HepG2 (cell line): ENCODE measurements around the gene ACAP3. TPM values are rescaled to one million over a fixed set of nuclear protein-coding genes. Genes with fewer than 3 reads are reported as not detected.
A peak's percentile ranks its signal among the peaks of the same experiment; 100 is the strongest.

Experiments used
- CEBPB ChIP-seq: IDR thresholded peaks from 2 replicates; pipeline ENCODE4 v1.6.1; 2011; ENCODE audit warnings: low read depth, low read length, improper control_type of control experiment, borderline replicate concordance
- E2F5 ChIP-seq: sonication (generic); formaldehyde crosslinking; conservative IDR thresholded peaks from 2 replicates; pipeline ENCODE4 v1.4.0; 2020; ENCODE audit warnings: missing genetic modification reagents
- GLMP ChIP-seq: sonication (generic); formaldehyde crosslinking; IDR thresholded peaks from 2 replicates; pipeline ENCODE4 v1.9.0; 2021; ENCODE audit warnings: missing genetic modification reagents, mild to moderate bottlenecking, borderline replicate concordance
- GPN1 ChIP-seq: sonication (generic); formaldehyde crosslinking; IDR thresholded peaks from 2 replicates; pipeline ENCODE4 v1.5.1; 2020; ENCODE audit warnings: missing genetic modification reagents, borderline replicate concordance
- IRF1 ChIP-seq: sonication (generic); formaldehyde crosslinking; IDR thresholded peaks from 2 replicates; pipeline ENCODE4 v1.4.0; 2020; ENCODE audit warnings: low read depth, mild to moderate bottlenecking, missing genetic modification reagents
- KDM1A ChIP-seq: IDR thresholded peaks from 2 replicates; pipeline ENCODE4 v1.6.1; 2016; ENCODE audit warnings: missing compliant biosample characterization
- KMT2B ChIP-seq: IDR thresholded peaks from 2 replicates; pipeline ENCODE4 v1.6.1; 2016; ENCODE audit warnings: missing genetic modification reagents, missing compliant biosample characterization
- MIXL1 ChIP-seq: IDR thresholded peaks from 2 replicates; pipeline ENCODE4 v1.6.1; 2016
- MYNN ChIP-seq: sonication (generic); formaldehyde crosslinking; IDR thresholded peaks from 2 replicates; pipeline ENCODE4 v1.4.0; 2020; ENCODE audit warnings: mild to moderate bottlenecking, low read depth, missing genetic modification reagents
- NR2F2 ChIP-seq: IDR thresholded peaks from 2 replicates; pipeline ENCODE4 v1.6.1; 2012; ENCODE audit warnings: low read depth, inconsistent platforms, borderline replicate concordance
- NR3C1 ChIP-seq: sonication (generic); formaldehyde crosslinking; IDR thresholded peaks from 2 replicates; pipeline ENCODE4 v1.4.0; 2020; ENCODE audit warnings: missing genetic modification reagents
- PHF21A ChIP-seq: sonication (generic); formaldehyde crosslinking; IDR thresholded peaks from 2 replicates; pipeline ENCODE4 v1.5.0; 2020; ENCODE audit warnings: mild to moderate bottlenecking, missing genetic modification reagents
- SMYD3 ChIP-seq: sonication (generic); formaldehyde crosslinking; IDR thresholded peaks from 2 replicates; pipeline ENCODE4 v1.8.1; 2023; ENCODE audit warnings: mild to moderate bottlenecking, missing genetic modification reagents
- SOX6 ChIP-seq, 2 experiments: fragments of 450-650 bp in 1 of 2; sonication (generic) in 1 of 2; formaldehyde crosslinking in 1 of 2; IDR thresholded peaks; 2 replicates each; pipeline versions ENCODE4 v1.4.0 to v1.6.1; 2017 to 2020; ENCODE audit warnings: antibody characterized with exemption in 1 of 2, mild to moderate bottlenecking in 1 of 2, missing genetic modification reagents in 1 of 2
- U2AF2 ChIP-seq: fragments of 200-400 bp; formaldehyde crosslinking; IDR thresholded peaks from 2 replicates; pipeline ENCODE4 v1.6.1; 2017; ENCODE audit warnings: low read depth, mild to moderate bottlenecking, low read length
- ZMAT5 ChIP-seq: sonication (generic); formaldehyde crosslinking; IDR thresholded peaks from 2 replicates; pipeline ENCODE4 v1.5.0; 2020; ENCODE audit warnings: mild to moderate bottlenecking, low read depth, missing genetic modification reagents, borderline replicate concordance
- ZNF101 ChIP-seq: sonication (generic); formaldehyde crosslinking; IDR thresholded peaks from 2 replicates; pipeline ENCODE4 v1.4.0; 2020; ENCODE audit warnings: mild to moderate bottlenecking, low read depth, missing genetic modification reagents, borderline replicate concordance
- ZNF12 ChIP-seq: sonication (generic); formaldehyde crosslinking; IDR thresholded peaks from 2 replicates; pipeline ENCODE4 v1.5.0; 2020; ENCODE audit warnings: missing genetic modification reagents
- ZNF160 ChIP-seq: sonication (generic); formaldehyde crosslinking; IDR thresholded peaks from 2 replicates; pipeline ENCODE4 v1.8.0; 2022; ENCODE audit warnings: mild to moderate bottlenecking, inconsistent platforms, missing genetic modification reagents
- ZNF180 ChIP-seq: sonication (generic); formaldehyde crosslinking; IDR thresholded peaks from 2 replicates; pipeline ENCODE4 v1.4.0; 2020; ENCODE audit warnings: low read depth, missing genetic modification reagents, borderline replicate concordance
- ZNF253 ChIP-seq: sonication (generic); formaldehyde crosslinking; IDR thresholded peaks from 2 replicates; pipeline ENCODE4 v1.8.0; 2022; ENCODE audit warnings: mild to moderate bottlenecking, missing genetic modification reagents, borderline replicate concordance
- ZNF576 ChIP-seq: sonication (generic); formaldehyde crosslinking; IDR thresholded peaks from 2 replicates; pipeline ENCODE4 v1.4.0; 2020; ENCODE audit warnings: mild to moderate bottlenecking, missing genetic modification reagents
- ZNF619 ChIP-seq: sonication (generic); formaldehyde crosslinking; IDR thresholded peaks from 2 replicates; pipeline ENCODE4 v1.4.0; 2020; ENCODE audit warnings: mild to moderate bottlenecking, missing genetic modification reagents
- ZNF670 ChIP-seq: sonication (generic); formaldehyde crosslinking; IDR thresholded peaks from 2 replicates; pipeline ENCODE4 v1.8.0; 2022; ENCODE audit warnings: mild to moderate bottlenecking, missing genetic modification reagents, borderline replicate concordance
- ZNF841 ChIP-seq: sonication (generic); formaldehyde crosslinking; IDR thresholded peaks from 2 replicates; pipeline ENCODE4 v1.8.1; 2023; ENCODE audit warnings: missing genetic modification reagents, borderline replicate concordance
- ZSCAN9 ChIP-seq: IDR thresholded peaks from 2 replicates; pipeline ENCODE4 v1.6.1; 2016; ENCODE audit warnings: borderline replicate concordance
- ZUFSP ChIP-seq: sonication (generic); formaldehyde crosslinking; IDR thresholded peaks from 2 replicates; pipeline ENCODE4 v1.9.0; 2021; ENCODE audit warnings: missing genetic modification reagents, mild to moderate bottlenecking, borderline replicate concordance
- polyA plus RNA-seq, 8 experiments: library from polyadenylated mRNA; depleted of rRNA in 3 of 8; stranded (reverse) in 7 of 8; unstranded in 1 of 8; fragments of >200 nt; fragmentation: Illumina TruSeq in 4 of 8; extraction: Trizol in 4 of 8; gene quantifications; 2 replicates each; pipeline versions ENCODE4 v1.2.1 to v1.2.3, GENCODE V29; 2011 to 2016; ENCODE audit warnings: low read depth in 4 of 8, missing spikeins in 1 of 8, mixed read lengths in 1 of 8; ENCODE audit not compliant: insufficient read depth in 1 of 8
- total RNA-seq, 5 experiments: library from RNA; depleted of rRNA; stranded (reverse); fragments of >200 nt; fragmentation: Illumina TruSeq; extraction: Trizol; gene quantifications; 2 replicates each; pipeline ENCODE4 v1.2.3, GENCODE V29; 2016; ENCODE audit warnings: low read depth in 1 of 5

ACAP3 gene
- total and polyA plus RNA-seq, 2 of the 13 experiments (the other 11 are each of a cell fraction or from before 2014, with no cell fraction given), result 29.4 to 50.8 TPM

GRCh38 chr1:1306661-1307260, 969 bp downstream of the ACAP3 start (continued):
- TF ChIP-seq GLMP (CRISPR knock-in tag) (no peak), KDM1A (CRISPR knock-in tag) (no peak), ZNF101 (CRISPR knock-in tag) (no peak), ZNF253 (CRISPR knock-in tag) (no peak), ZNF670 (no peak), ZUFSP (CRISPR knock-in tag) (no peak), NR2F2 (no peak), U2AF2 (no peak), KMT2B (no peak), MIXL1 (CRISPR knock-in tag) (no peak), ZSCAN9 (CRISPR knock-in tag) (no peak), ZMAT5 (no peak), ZNF576 (0 out of 2 replicates have a peak, but pooled peaks have one; percentile 15), IRF1 (CRISPR knock-in tag) (no peak), CEBPB (no peak), ZNF160 (CRISPR knock-in tag) (no peak), ZNF619 (CRISPR knock-in tag) (no peak), NR3C1 (CRISPR knock-in tag) (no peak), E2F5 (CRISPR knock-in tag) (no peak), ZNF841 (CRISPR knock-in tag) (no peak), SOX6 (IDR thresholded peaks at IDR 0.05) (no peak), SOX6 (CRISPR knock-in tag; IDR thresholded peaks at IDR 0.05) (0 out of 2 replicates have a peak, but pooled peaks have one; percentile 29), PHF21A (CRISPR knock-in tag) (no peak), MYNN (CRISPR knock-in tag) (no peak), SMYD3 (CRISPR knock-in tag) (no peak), ZNF12 (CRISPR knock-in tag) (no peak), ZNF180 (CRISPR knock-in tag) (no peak), GPN1 (no peak)
